ENCODE measurements around the gene PRR3.
"Not testable (repeated sequence)": the region's sequence is repeated elsewhere in the genome, so short reads cannot be mapped to it uniquely, and the experiment has no call there.

PRR3 gene

GRCh38 chr6:30556906-30557682, at the start of gene PRR3:
Gene PRR3, plus strand, starts transcription at chr6:30557295. Its CDS starts 50 bp downstream, at chr6:30557345.
- DNase-seq (ENCODE audit: low read depth in 2 of 2), result peak; percentile 78 to 82

- no peak for DNase-seq (ENCODE audit: low read depth in 2 of 2)
Observed at GRCh38 chr6:30507849-30508827, 49.0 kb upstream of the PRR3 start.

- no peak for DNase-seq (ENCODE audit: low read depth in 2 of 2)
Observed at GRCh38 chr6:30508890-30509736, 48.0 kb upstream of the PRR3 start.

GRCh38 chr6:30510419-30511168, 46.5 kb upstream of the PRR3 start:
- DNase-seq (ENCODE audit: low read depth in 2 of 2), result no peak

- no peak for DNase-seq (ENCODE audit: low read depth in 2 of 2)
Observed at GRCh38 chr6:30511169-30511546, 45.9 kb upstream of the PRR3 start.

- no peak for DNase-seq (ENCODE audit: low read depth in 2 of 2)
Observed at GRCh38 chr6:30513451-30513850, 43.6 kb upstream of the PRR3 start.

GRCh38 chr6:30515106-30515505, 42.0 kb upstream of the PRR3 start:
- no peak for DNase-seq (ENCODE audit: low read depth in 2 of 2)

GRCh38 chr6:30515944-30516753, 40.9 kb upstream of the PRR3 start:
- peak; percentile 90 to 94 for DNase-seq (ENCODE audit: low read depth in 2 of 2)

- DNase-seq (ENCODE audit: low read depth in 2 of 2), result not testable (repeated sequence)
Observed at GRCh38 chr6:30516754-30517076, 40.4 kb upstream of the PRR3 start.

- DNase-seq (ENCODE audit: low read depth in 2 of 2), result not testable (repeated sequence)
Observed at GRCh38 chr6:30517767-30518504, 39.2 kb upstream of the PRR3 start.

- DNase-seq (ENCODE audit: low read depth in 2 of 2), result not testable (repeated sequence)
Observed at GRCh38 chr6:30518505-30519145, 38.5 kb upstream of the PRR3 start.

GRCh38 chr6:30520522-30520921, 36.6 kb upstream of the PRR3 start:
- no peak for DNase-seq (ENCODE audit: low read depth in 2 of 2)

- DNase-seq (ENCODE audit: low read depth in 2 of 2), result not testable (repeated sequence)
Observed at GRCh38 chr6:30521082-30521481, 36.0 kb upstream of the PRR3 start.

- DNase-seq (ENCODE audit: low read depth in 2 of 2), result not testable (repeated sequence)
Observed at GRCh38 chr6:30521952-30522351, 35.1 kb upstream of the PRR3 start.

- DNase-seq (ENCODE audit: low read depth in 2 of 2), result not testable (repeated sequence)
Observed at GRCh38 chr6:30526444-30526843, 30.7 kb upstream of the PRR3 start.

- peak; percentile 31 to 35 for DNase-seq (ENCODE audit: low read depth in 2 of 2)
Observed at GRCh38 chr6:30529349-30529875, 27.7 kb upstream of the PRR3 start.

- DNase-seq (ENCODE audit: low read depth in 2 of 2), result no peak
Observed at GRCh38 chr6:30530014-30530413, 27.1 kb upstream of the PRR3 start.

GRCh38 chr6:30533460-30534294, 23.4 kb upstream of the PRR3 start:
- no peak for DNase-seq (ENCODE audit: low read depth in 2 of 2)

All from stimulated activated CD8-positive, alpha-beta memory T cell treated with anti-CD3 and anti-CD28 coated beads, Interleukin-15, amount 100 ng/mL, for 48 hours (primary cell).